IgD-negative memory B cell (primary cell): ENCODE results near the gene GLIS1. TPM values are rescaled to one million over a fixed set of nuclear protein-coding genes. Genes with fewer than 3 reads are reported as not detected.

ENCODE experiments used
- H3K27ac Mint-ChIP-seq, 3 donors: one replicate each; pipeline ENCODE4 v1.8.0; 2020 to 2022; ENCODE audit warnings: mild to moderate bottlenecking in 3 of 3, mixed read lengths in 3 of 3, moderate library complexity in 1 of 3
- H3K27me3 Mint-ChIP-seq: one replicate; pipeline ENCODE4 v1.8.0; 2021; ENCODE audit warnings: mixed read lengths
- H3K36me3 Mint-ChIP-seq: one replicate; pipeline ENCODE4 v1.8.0; 2020; ENCODE audit warnings: mild to moderate bottlenecking, mixed read lengths
- H3K4me1 Mint-ChIP-seq, 3 donors: one replicate each; pipeline ENCODE4 v1.8.0; 2020 to 2022; ENCODE audit warnings: mixed read lengths in 3 of 3, mild to moderate bottlenecking in 1 of 3
- H3K4me3 Mint-ChIP-seq, 4 donors: one replicate each; pipeline ENCODE4 v1.8.0; 2020 to 2022; ENCODE audit warnings: mild to moderate bottlenecking in 4 of 4, mixed read lengths in 4 of 4, moderate library complexity in 3 of 4
- H3K9me3 Mint-ChIP-seq, 3 donors: one replicate each; pipeline ENCODE4 v1.8.0; 2020 to 2021; ENCODE audit warnings: mixed read lengths in 3 of 3, mild to moderate bottlenecking in 1 of 3
- polyA plus RNA-seq: library from polyadenylated mRNA; unstranded; fragments of 300-500 nt; fragmentation: Illumina TruSeq; gene quantifications from one replicate; pipeline ENCODE4 v1.2.3, GENCODE V29; 2021

The GLIS1 gene
- polyA plus RNA-seq, 1 donor from 2014 or later: not detected

GRCh38 chr1:53754484-53755312, 15.7 kb upstream of the GLIS1 start:
- H3K4me3 Mint-ChIP-seq: no peak overlapping the region
- no peaks in the 10 kb centered on the region for H3K27me3 Mint-ChIP-seq
- H3K4me1 Mint-ChIP-seq: no peaks in the 10 kb centered on the region
- H3K27ac Mint-ChIP-seq: no peak overlapping the region
- peaks cover 7% of the 10 kb centered on the region for H3K36me3 Mint-ChIP-seq
- H3K9me3 Mint-ChIP-seq: no peaks in the 10 kb centered on the region

GRCh38 chr1:53752281-53752680, 13.3 kb upstream of the GLIS1 start:
- no peaks in the 10 kb centered on the region for H3K4me1 Mint-ChIP-seq
- H3K4me3 Mint-ChIP-seq: no peak overlapping the region
- peaks cover 4% of the 10 kb centered on the region for H3K36me3 Mint-ChIP-seq
- H3K27me3 Mint-ChIP-seq: no peaks in the 10 kb centered on the region
- H3K27ac Mint-ChIP-seq: no peak overlapping the region
- peaks cover 0 to 2% (median 0%) of the 10 kb centered on the region in 3 donors for H3K9me3 Mint-ChIP-seq

GRCh38 chr1:53747841-53748240, 8.9 kb upstream of the GLIS1 start:
- Mint-ChIP-seq H3K27ac (no peak overlapping the region), H3K4me1 (no peaks in the 10 kb centered on the region), H3K4me3 (no peak overlapping the region), H3K36me3 (peaks cover 7% of the 10 kb centered on the region), H3K27me3 (peaks cover 10% of the 10 kb centered on the region), H3K9me3 (peaks cover 1 to 4% (median 2%) of the 10 kb centered on the region in 3 donors)

GRCh38 chr1:53740621-53741105, 1.7 kb upstream of the GLIS1 start:
- H3K9me3 Mint-ChIP-seq: peaks cover 2 to 5% (median 3%) of the 10 kb centered on the region in 3 donors
- H3K27me3 Mint-ChIP-seq: peaks cover 39% of the 10 kb centered on the region
- H3K36me3 Mint-ChIP-seq: peaks cover 4% of the 10 kb centered on the region
- no peak overlapping the region for H3K27ac Mint-ChIP-seq
- H3K4me1 Mint-ChIP-seq: peaks cover 0 to 5% (median 0%) of the 10 kb centered on the region in 3 donors
- peak overlapping the region in 3 of 4 donors; percentile 60 to 83 (median 74) for H3K4me3 Mint-ChIP-seq

GRCh38 chr1:53738205-53739108, 507 bp downstream of the GLIS1 start:
- Mint-ChIP-seq H3K27ac (no peak overlapping the region), H3K4me1 (peaks cover 0 to 5% (median 0%) of the 10 kb centered on the region in 3 donors), H3K27me3 (peaks cover 50% of the 10 kb centered on the region), H3K9me3 (peaks cover under 1 to 5% (median 3%) of the 10 kb centered on the region in 3 donors), H3K36me3 (peaks cover 2% of the 10 kb centered on the region), H3K4me3 (peak overlapping the region in 3 of 4 donors; percentile 39 to 71 (median 55))

GRCh38 chr1:53737648-53738204, 1.2 kb downstream of the GLIS1 start:
- Mint-ChIP-seq H3K27ac (no peak overlapping the region), H3K27me3 (peaks cover 43% of the 10 kb centered on the region), H3K4me3 (peak overlapping the region; percentile 52 to 86 (median 74)), H3K9me3 (peaks cover 0 to 2% (median under 1%) of the 10 kb centered on the region in 3 donors), H3K36me3 (peaks cover under 1% of the 10 kb centered on the region), H3K4me1 (peaks cover 0 to 5% (median 0%) of the 10 kb centered on the region in 3 donors)

- Mint-ChIP-seq H3K9me3 (no peaks in the 10 kb centered on the region), H3K36me3 (no peaks in the 10 kb centered on the region), H3K4me3 (no peak overlapping the region), H3K27ac (no peak overlapping the region), H3K4me1 (peaks cover 0 to 5% (median 0%) of the 10 kb centered on the region in 3 donors), H3K27me3 (peaks cover 43% of the 10 kb centered on the region)
Observed at GRCh38 chr1:53736290-53736689, 2.7 kb downstream of the GLIS1 start.

GRCh38 chr1:53735681-53736080, 3.3 kb downstream of the GLIS1 start:
- Mint-ChIP-seq H3K9me3 (no peaks in the 10 kb centered on the region), H3K36me3 (no peaks in the 10 kb centered on the region), H3K4me1 (peaks cover 0 to 5% (median 0%) of the 10 kb centered on the region in 3 donors), H3K27me3 (peaks cover 43% of the 10 kb centered on the region), H3K4me3 (no peak overlapping the region), H3K27ac (no peak overlapping the region)

GRCh38 chr1:53735261-53735660, 3.7 kb downstream of the GLIS1 start:
- peaks cover 0 to 5% (median 0%) of the 10 kb centered on the region in 3 donors for H3K4me1 Mint-ChIP-seq
- no peak overlapping the region for H3K4me3 Mint-ChIP-seq
- peaks cover 43% of the 10 kb centered on the region for H3K27me3 Mint-ChIP-seq
- no peak overlapping the region for H3K27ac Mint-ChIP-seq
- no peaks in the 10 kb centered on the region for H3K36me3 Mint-ChIP-seq
- no peaks in the 10 kb centered on the region for H3K9me3 Mint-ChIP-seq

- H3K27me3 Mint-ChIP-seq: peaks cover 40% of the 10 kb centered on the region
- H3K27ac Mint-ChIP-seq: no peak overlapping the region
- no peak overlapping the region for H3K4me3 Mint-ChIP-seq
- peaks cover 0 to 5% (median 0%) of the 10 kb centered on the region in 3 donors for H3K4me1 Mint-ChIP-seq
- no peaks in the 10 kb centered on the region for H3K9me3 Mint-ChIP-seq
- no peaks in the 10 kb centered on the region for H3K36me3 Mint-ChIP-seq
Observed at GRCh38 chr1:53734650-53735211, 4.2 kb downstream of the GLIS1 start.

- Mint-ChIP-seq H3K4me1 (peaks cover 0 to 2% (median 0%) of the 10 kb centered on the region in 3 donors), H3K4me3 (no peak overlapping the region), H3K9me3 (no peaks in the 10 kb centered on the region), H3K27me3 (peaks cover 37% of the 10 kb centered on the region), H3K36me3 (no peaks in the 10 kb centered on the region), H3K27ac (no peak overlapping the region)
Observed at GRCh38 chr1:53733975-53734649, 4.9 kb downstream of the GLIS1 start.

- Mint-ChIP-seq H3K36me3 (no peaks in the 10 kb centered on the region), H3K4me3 (no peak overlapping the region), H3K27ac (no peak overlapping the region), H3K4me1 (peaks cover 0 to 2% (median 0%) of the 10 kb centered on the region in 3 donors), H3K9me3 (no peaks in the 10 kb centered on the region), H3K27me3 (peaks cover 36% of the 10 kb centered on the region)
Observed at GRCh38 chr1:53733447-53733931, 5.5 kb downstream of the GLIS1 start.

GRCh38 chr1:53732912-53733317, 6.0 kb downstream of the GLIS1 start:
- no peaks in the 10 kb centered on the region for H3K9me3 Mint-ChIP-seq
- H3K27ac Mint-ChIP-seq: no peak overlapping the region
- no peak overlapping the region for H3K4me3 Mint-ChIP-seq
- H3K36me3 Mint-ChIP-seq: no peaks in the 10 kb centered on the region
- peaks cover 0 to 2% (median 0%) of the 10 kb centered on the region in 3 donors for H3K4me1 Mint-ChIP-seq
- H3K27me3 Mint-ChIP-seq: peaks cover 30% of the 10 kb centered on the region

GRCh38 chr1:53732409-53732808, 6.6 kb downstream of the GLIS1 start:
- Mint-ChIP-seq H3K9me3 (no peaks in the 10 kb centered on the region), H3K4me1 (peaks cover 0 to under 1% (median 0%) of the 10 kb centered on the region in 3 donors), H3K27ac (no peak overlapping the region), H3K36me3 (no peaks in the 10 kb centered on the region), H3K4me3 (no peak overlapping the region), H3K27me3 (peaks cover 29% of the 10 kb centered on the region)
